PC-3 (cell line): ENCODE data around the gene MICOS13. TPM values are rescaled to one million over a fixed set of nuclear protein-coding genes. Genes with fewer than 3 reads are reported as not detected.

ENCODE experiments used
- ATAC-seq: fragments of 200-7000 bp; cut with Tn5 transposase; 2 replicates; pipeline ENCODE4 v1.9.1; 2020; ENCODE audit warnings: mild to moderate bottlenecking, moderate library complexity
- BruUV-seq: library from RNA; stranded (reverse); fragments of 400-500 nt; replicated peaks from 2 replicates; lab custom pipeline; 2021; lab: Mats Ljungman, UMichigan
- CTCF ChIA-PET: fragments of 300-600 bp; sonication (Branson Sonifier 250); formaldehyde crosslinking; loops from one replicate; lab custom pipeline; 2022; ENCODE audit warnings: antibody characterized with exemption; lab: Charles Lee
- POLR2A ChIA-PET: fragments of 300-600 bp; sonication (Branson Sonifier 250); formaldehyde crosslinking; loops from one replicate; lab custom pipeline; 2022; ENCODE audit warnings: antibody characterized with exemption; ENCODE audit not compliant: unreplicated experiment; lab: Charles Lee
- DNase-seq: peaks from one replicate; pipeline ENCODE4 v3.0.0-alpha.2; 2015
- H2AFZ ChIP-seq: fragments of 300-600 bp; sonication (generic); 2 replicates; pipeline ENCODE4 v1.6.0; 2016; ENCODE audit warnings: antibody characterized with exemption, low read length
- H3F3A ChIP-seq: fragments of 300-600 bp; sonication (generic); one replicate; pipeline ENCODE4 v1.6.0; 2017; ENCODE audit warnings: antibody characterized with exemption, low read length, control low read depth, mild to moderate bottlenecking; ENCODE audit not compliant: unreplicated experiment
- H3K27ac ChIP-seq: fragments of 300-600 bp; sonication (generic); 2 replicates; pipeline ENCODE4 v1.5.1; 2016; ENCODE audit warnings: mild to moderate bottlenecking, low read length
- H3K27me3 ChIP-seq: fragments of 300-600 bp; sonication (generic); 2 replicates; pipeline ENCODE4 v1.6.1; 2016; ENCODE audit warnings: low read length, mixed read lengths
- H3K36me3 ChIP-seq: fragments of 300-600 bp; sonication (generic); 2 replicates; pipeline ENCODE4 v1.6.1; 2016; ENCODE audit warnings: low read depth, mixed run types, low read length, mixed read lengths
- H3K4me1 ChIP-seq: fragments of 300-600 bp; sonication (generic); 2 replicates; pipeline ENCODE4 v1.5.1; 2016; ENCODE audit warnings: low read length; ENCODE audit not compliant: insufficient read depth
- H3K4me2 ChIP-seq: fragments of 300-600 bp; sonication (generic); 2 replicates; pipeline ENCODE4 v1.6.0; 2016; ENCODE audit warnings: low read length
- H3K4me3 ChIP-seq: fragments of 300-600 bp; sonication (generic); 2 replicates; pipeline ENCODE4 v1.5.1; 2016; ENCODE audit warnings: mild to moderate bottlenecking, low read length, mixed read lengths
- H3K79me2 ChIP-seq: fragments of 300-600 bp; sonication (generic); 2 replicates; pipeline ENCODE4 v1.6.1; 2017; ENCODE audit warnings: low read length, mixed read lengths
- H3K9ac ChIP-seq: fragments of 300-600 bp; sonication (generic); 2 replicates; pipeline ENCODE4 v1.6.0; 2016; ENCODE audit warnings: mild to moderate bottlenecking, low read length
- H3K9me2 ChIP-seq: fragments of 300-600 bp; sonication (generic); replicated peaks from 2 replicates; pipeline ENCODE4 v1.6.1; 2016; ENCODE audit warnings: mixed run types, low read length, mixed read lengths
- H3K9me3 ChIP-seq: fragments of 300-600 bp; sonication (generic); 2 replicates; pipeline ENCODE4 v1.6.1; 2016; ENCODE audit warnings: low read length, mixed read lengths
- H4K20me1 ChIP-seq: fragments of 300-600 bp; sonication (generic); 2 replicates; pipeline ENCODE4 v1.6.1; 2016; ENCODE audit warnings: low read length, mixed read lengths
- CTCF ChIP-seq: fragments of 300-600 bp; sonication (generic); conservative IDR thresholded peaks from 2 replicates; pipeline ENCODE4 v1.5.1; 2017; ENCODE audit warnings: antibody characterized with exemption, low read depth, mild to moderate bottlenecking, low read length
- EZH2 ChIP-seq: fragments of 300-600 bp; sonication (generic); IDR thresholded peaks from one replicate; pipeline ENCODE4 v1.6.1; 2017; ENCODE audit warnings: antibody characterized with exemption, mild to moderate bottlenecking, low read length; ENCODE audit not compliant: unreplicated experiment
- EZH2phosphoT487 ChIP-seq: fragments of 300-600 bp; sonication (generic); IDR thresholded peaks from 2 replicates; pipeline ENCODE4 v1.6.1; 2018; ENCODE audit warnings: mild to moderate bottlenecking, antibody characterized with exemption, low read length, borderline replicate concordance
- intact Hi-C: fragments of 100-400 bp; cut with micrococcal nuclease; formaldehyde crosslinking; loops from 2 replicates; pipeline ENCODE4 v1.9.0; 2023
- total RNA-seq: library from RNA; depleted of rRNA; stranded (reverse); fragments of >200 nt; gene quantifications from 2 replicates; pipeline ENCODE4 v1.2.3, GENCODE V29; 2014

Gene MICOS13
- total RNA-seq, 1 experiment from 2014 or later, result 456 TPM

- Histone ChIP-seq H4K20me1 (no peaks in the 10 kb centered on the region), H3K36me3 (no peaks in the 10 kb centered on the region), H3K79me2 (peaks cover 13% of the 10 kb centered on the region), H3K4me1 (peaks cover 8% of the 10 kb centered on the region; the same call in 1 of the 2 replicates), H3K27me3 (no peaks in the 10 kb centered on the region), H3K9me3 (no peaks in the 10 kb centered on the region), H3F3A (no peaks in the 10 kb centered on the region), H3K27ac (no peak overlapping the region), H2AFZ (no peak overlapping the region), H3K4me2 (no peak overlapping the region), H3K4me3 (no peak overlapping the region), H3K9me2 (no peaks in the 10 kb centered on the region), H3K9ac (no peak overlapping the region)
- POLR2A ChIA-PET, result no interaction called here
- ATAC-seq, result no peak
- CTCF ChIA-PET, result no interaction called here
- TF ChIP-seq CTCF (no peak), EZH2 (no peak), EZH2phosphoT487 (no peak)
- DNase-seq, result no peak
- BruUV-seq, result no TSS peak
- intact Hi-C loops, result no loop called here
These were observed 2.7 kb downstream of the MICOS13 start for GRCh38 chr19:5677580-5677979.

GRCh38 chr19:5677136-5677535 lies 3.2 kb downstream of the MICOS13 start:
- no peak overlapping the region for H3K9ac ChIP-seq
- H3K4me3 ChIP-seq, result no peak overlapping the region
- H4K20me1 ChIP-seq, result no peaks in the 10 kb centered on the region
- H3K4me2 ChIP-seq, result no peak overlapping the region
- ChIA-PET POLR2A (no interaction called here), CTCF (no interaction called here)
- H3K9me2 ChIP-seq, result no peaks in the 10 kb centered on the region
- H2AFZ ChIP-seq, result no peak overlapping the region
- TF ChIP-seq EZH2phosphoT487, result no peak
- TF ChIP-seq CTCF, result no peak
- TF ChIP-seq EZH2, result no peak
- peaks cover 13% of the 10 kb centered on the region for H3K79me2 ChIP-seq
- H3K9me3 ChIP-seq, result no peaks in the 10 kb centered on the region
- peaks cover 8% of the 10 kb centered on the region; the same call in 1 of the 2 replicates for H3K4me1 ChIP-seq
- H3F3A ChIP-seq, result no peaks in the 10 kb centered on the region
- H3K27ac ChIP-seq, result no peak overlapping the region
- intact Hi-C loops, result no loop called here
- no peak for DNase-seq
- no peaks in the 10 kb centered on the region for H3K27me3 ChIP-seq
- BruUV-seq, result no TSS peak
- no peaks in the 10 kb centered on the region for H3K36me3 ChIP-seq
- ATAC-seq, result no peak

GRCh38 chr19:5676772-5677105 lies 3.6 kb downstream of the MICOS13 start:
- TF ChIP-seq EZH2 (no peak), CTCF (no peak), EZH2phosphoT487 (no peak)
- Histone ChIP-seq H2AFZ (no peak overlapping the region), H3K4me3 (no peak overlapping the region), H3K27ac (no peak overlapping the region), H3K27me3 (no peaks in the 10 kb centered on the region), H4K20me1 (no peaks in the 10 kb centered on the region), H3K4me2 (no peak overlapping the region), H3K79me2 (peaks cover 13% of the 10 kb centered on the region), H3K9me3 (no peaks in the 10 kb centered on the region), H3K9ac (no peak overlapping the region), H3K36me3 (no peaks in the 10 kb centered on the region; the same call in 1 of the 2 replicates), H3K4me1 (peaks cover 8% of the 10 kb centered on the region; the same call in 1 of the 2 replicates), H3K9me2 (no peaks in the 10 kb centered on the region), H3F3A (no peaks in the 10 kb centered on the region)
- BruUV-seq, result no TSS peak
- intact Hi-C loops, result no loop called here
- CTCF ChIA-PET, result no interaction called here
- POLR2A ChIA-PET, result interaction anchor here (0.5 kb wide), 1 partner anchor 309 kb away, joined by 10 read pairs; no protein-coding TSS in a partner anchor
- no peak for ATAC-seq
- DNase-seq, result no peak
